Smooth muscle cell (in vitro differentiated cells): ENCODE results near the gene DNAH3. TPM values are rescaled to one million over a fixed set of nuclear protein-coding genes. Genes with fewer than 3 reads are reported as not detected.

ENCODE experiments used
- DNase-seq: peaks from one replicate; lab custom pipeline; 2025; ENCODE audit not compliant: unreplicated experiment; lab: John Stamatoyannopoulos, UW
- H2AFZ ChIP-seq: fragments of 200-600 bp; sonication (generic); 2 replicates; pipeline ENCODE4 v1.6.0; 2016; ENCODE audit warnings: antibody characterized with exemption, low read depth, mild to moderate bottlenecking
- H3F3A ChIP-seq: fragments of 200-600 bp; sonication (generic); 2 replicates; pipeline ENCODE4 v1.6.0; 2017; ENCODE audit warnings: antibody characterized with exemption, low read depth
- H3K27ac ChIP-seq: fragments of 200-600 bp; sonication (generic); 2 replicates; pipeline ENCODE4 v1.5.1; 2016; ENCODE audit warnings: low read depth, mild to moderate bottlenecking
- H3K27me3 ChIP-seq: fragments of 200-600 bp; sonication (generic); 2 replicates; pipeline ENCODE4 v1.6.1; 2016; ENCODE audit warnings: low read depth, mild to moderate bottlenecking
- H3K36me3 ChIP-seq: fragments of 200-600 bp; sonication (generic); 2 replicates; pipeline ENCODE4 v1.5.1; 2016; ENCODE audit warnings: low read depth
- H3K4me1 ChIP-seq: fragments of 200-600 bp; sonication (generic); 2 replicates; pipeline ENCODE4 v1.5.1; 2016; ENCODE audit warnings: low read depth
- H3K4me2 ChIP-seq: fragments of 200-600 bp; sonication (generic); 2 replicates; pipeline ENCODE4 v1.6.0; 2016; ENCODE audit warnings: mild to moderate bottlenecking
- H3K4me3 ChIP-seq: fragments of 200-600 bp; sonication (generic); 2 replicates; pipeline ENCODE4 v1.5.1; 2016; ENCODE audit warnings: mild to moderate bottlenecking
- H3K79me2 ChIP-seq: fragments of 200-600 bp; sonication (generic); 2 replicates; pipeline ENCODE4 v1.6.0; 2016; ENCODE audit warnings: low read depth, mild to moderate bottlenecking
- H3K9ac ChIP-seq: fragments of 200-600 bp; sonication (generic); 2 replicates; pipeline ENCODE4 v1.6.0; 2016; ENCODE audit warnings: low read depth
- H3K9me3 ChIP-seq: fragments of 200-600 bp; sonication (generic); replicated peaks from 2 replicates; pipeline ENCODE4 v1.5.1; 2016; ENCODE audit warnings: low read depth
- H4K20me1 ChIP-seq: fragments of 200-600 bp; sonication (generic); 2 replicates; pipeline ENCODE4 v1.6.0; 2016; ENCODE audit warnings: low read depth
- CTCF ChIP-seq: fragments of 200-600 bp; sonication (generic); IDR thresholded peaks from 2 replicates; pipeline ENCODE4 v1.5.1; 2017; ENCODE audit warnings: borderline replicate concordance, mild to moderate bottlenecking, antibody characterized with exemption; ENCODE audit not compliant: insufficient read depth, poor library complexity, severe bottlenecking
- WGBS: methylation state at CpG from one replicate; pipeline ENCODE4 v1.1.7; 2016; ENCODE audit warnings: low lambda C conversion rate; 5-methylcytosine and 5-hydroxymethylcytosine counted together
- polyA plus RNA-seq: library from polyadenylated mRNA; unstranded; fragments of >200 nt; fragmentation: Nextera tagmentation; extraction: Ambion mirVana; gene quantifications from 2 replicates; pipeline ENCODE4 v1.2.1, GENCODE V29; 2016
- total RNA-seq: library from RNA; depleted of rRNA; stranded (reverse); fragments of >200 nt; gene quantifications from 2 replicates; pipeline ENCODE4 v1.2.3, GENCODE V29; 2014

The DNAH3 gene
- total and polyA plus RNA-seq, 2 experiments from 2014 or later = not detected

DNA sequence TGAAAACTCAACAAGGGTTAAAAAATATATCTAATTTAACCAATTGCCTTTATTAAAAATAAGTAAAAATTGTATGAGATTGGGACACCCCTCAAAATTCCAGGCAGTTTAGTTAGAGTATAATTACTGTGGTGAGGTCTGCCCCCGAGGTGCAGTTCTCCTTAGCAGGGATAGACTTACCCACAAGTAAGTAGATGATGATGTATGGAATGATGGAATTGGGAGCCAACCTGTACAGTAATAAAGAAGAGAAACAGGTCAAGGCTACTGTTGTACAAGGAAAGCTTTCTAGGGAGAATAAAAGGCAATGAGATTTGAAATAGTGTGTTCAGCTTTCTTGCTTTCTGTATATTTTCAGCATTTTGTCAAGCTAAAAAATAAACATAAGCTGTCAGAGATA is 9.6 kb upstream of the DNAH3 start:
- peak overlapping the region; percentile 94 for H3K4me2 ChIP-seq
- no peaks in the 10 kb centered on the region for H3K9me3 ChIP-seq
- peak overlapping the region; percentile 75 for H3K4me3 ChIP-seq
- no peak overlapping the region for H3K27ac ChIP-seq
- H3K9ac ChIP-seq = no peak overlapping the region
- TF ChIP-seq CTCF = no peak
- no peaks in the 10 kb centered on the region for H3K27me3 ChIP-seq
- H3K4me1 ChIP-seq = peaks cover 4% of the 10 kb centered on the region
- H3K79me2 ChIP-seq = no peaks in the 10 kb centered on the region
- H3K36me3 ChIP-seq = no peaks in the 10 kb centered on the region
- H3F3A ChIP-seq = no peaks in the 10 kb centered on the region
- peaks cover 3% of the 10 kb centered on the region for H4K20me1 ChIP-seq
- no peak for DNase-seq
- H2AFZ ChIP-seq = no peak overlapping the region
- 68% methylated on average over 1 of the region's 1 CpG for WGBS

GRCh38 chr16:21159281-21159951 is 8.8 kb upstream of the DNAH3 start:
- Histone ChIP-seq H3K9me3 (no peaks in the 10 kb centered on the region), H2AFZ (peak overlapping the region; percentile 83), H3K79me2 (no peaks in the 10 kb centered on the region), H3K4me3 (peak overlapping the region; percentile 75), H3K9ac (peak overlapping the region; percentile 4), H3K4me2 (peak overlapping the region; percentile 94), H3K27me3 (no peaks in the 10 kb centered on the region), H4K20me1 (peaks cover 3% of the 10 kb centered on the region), H3K36me3 (no peaks in the 10 kb centered on the region), H3K27ac (no peak overlapping the region), H3K4me1 (peaks cover 4% of the 10 kb centered on the region), H3F3A (no peaks in the 10 kb centered on the region)
- 6% methylated on average over 27 of the region's 27 CpGs for WGBS
- no peak for TF ChIP-seq CTCF
- DNase-seq = no peak

DNA sequence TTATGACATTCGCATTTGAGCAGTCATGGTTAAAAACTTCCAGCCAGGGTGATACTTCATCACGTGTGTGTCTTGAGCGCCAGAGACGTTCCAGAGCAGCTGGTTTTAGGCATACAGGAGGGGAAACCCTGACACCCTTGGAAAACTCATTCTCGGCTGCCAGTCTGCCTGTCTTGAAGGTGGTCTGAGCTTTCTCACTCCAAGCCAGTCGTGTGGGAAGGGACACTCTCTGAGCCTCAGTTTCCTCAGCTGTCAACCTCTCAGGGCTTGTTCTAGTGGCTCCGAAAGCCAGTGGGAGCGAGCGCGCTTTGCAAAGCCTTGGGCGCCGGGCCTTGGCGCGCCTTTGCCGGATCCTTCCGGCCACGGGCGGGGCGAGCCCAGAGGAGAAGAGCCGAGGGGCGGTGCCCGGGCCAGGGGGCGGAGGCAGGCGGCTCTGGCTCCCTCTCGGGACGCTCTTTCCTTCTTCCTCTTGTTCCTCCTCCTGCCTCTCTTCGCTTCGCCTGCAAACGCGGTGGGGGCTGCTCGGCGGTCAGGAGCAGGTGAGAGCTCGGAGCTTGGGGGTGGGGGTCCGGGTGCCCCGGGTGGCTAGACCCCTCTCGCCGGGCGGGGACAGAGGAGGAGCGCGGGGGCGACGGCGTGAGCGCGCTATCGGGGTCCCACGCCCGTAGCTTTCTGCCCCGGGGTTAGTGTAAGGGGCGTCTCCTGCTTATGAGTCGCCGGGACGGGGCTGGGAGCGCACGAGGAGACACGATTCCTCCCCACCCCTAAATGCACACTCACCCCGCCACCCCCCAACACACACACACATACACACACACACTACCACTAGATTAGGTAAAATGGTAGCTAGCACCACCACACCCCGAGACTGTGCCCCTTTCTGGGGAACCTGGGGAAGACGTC is 7.8 kb upstream of the DNAH3 start, which contains the start of gene LDAF1:
TSS of gene LDAF1 (plus strand) at position 467 of the 903 bp plus-strand sequence. CDS start 2,509 bp downstream, outside the sequence.
- H3K9ac ChIP-seq = peak within 1 kb of the TSS; percentile 4
- no peaks in the 10 kb centered on the region for H3K79me2 ChIP-seq
- no peaks in the 10 kb centered on the region for H3F3A ChIP-seq

More for the DNA sequence above, 7.8 kb upstream of the DNAH3 start, which contains the start of gene LDAF1:
- WGBS = 3% methylated on average over 55 of the region's 59 CpGs
- Histone ChIP-seq H3K4me2 (peak within 1 kb of the TSS; percentile 94), H3K27ac (no peak within 1 kb of the TSS), H3K4me3 (peak within 1 kb of the TSS; percentile 75), H4K20me1 (peaks cover 3% of the 10 kb centered on the region), H3K36me3 (no peaks in the 10 kb centered on the region), H3K27me3 (no peaks in the 10 kb centered on the region), H3K4me1 (peaks cover 4% of the 10 kb centered on the region), H3K9me3 (no peaks in the 10 kb centered on the region), H2AFZ (peak within 1 kb of the TSS; percentile 83)
- no peak for TF ChIP-seq CTCF
- peak; percentile 46 for DNase-seq
